Activated CD4-positive, CD25-positive, alpha-beta regulatory T cell treated with anti-CD3 and anti-CD28 coated beads, Interleukin-2, amount 50 U/mL, for 24 hours (primary cell): ENCODE results near the gene APOE.
"Not testable (repeated sequence)": the region's sequence is repeated elsewhere in the genome, so short reads cannot be mapped to it uniquely, and the experiment has no call there.

Experiments
- ATAC-seq, 2 donors: fragments of 150-1000 bp; cut with Tn5 transposase; one replicate each; pipeline ENCODE4 v1.10.0; 2021; ENCODE audit warnings: mild to moderate bottlenecking in 1 of 2, moderate library complexity in 1 of 2

The APOE gene

GRCh38 chr19:44905437-44906160, at the start of gene APOE:
TSS of gene APOE (plus strand) at chr19:44905796. CDS start at chr19:44906625, 829 bp downstream.
- ATAC-seq = peak; percentile 11 to 12

GRCh38 chr19:44856421-44857083, 49.0 kb upstream of the APOE start:
- ATAC-seq = no peak

- ATAC-seq = no peak
Measured at GRCh38 chr19:44857837-44858236, 47.8 kb upstream of the APOE start.

GRCh38 chr19:44861576-44861975, 44.0 kb upstream of the APOE start:
- ATAC-seq = not testable (repeated sequence)

GRCh38 chr19:44863990-44864389, 41.6 kb upstream of the APOE start:
- no peak for ATAC-seq

GRCh38 chr19:44865196-44865767, 40.3 kb upstream of the APOE start:
- ATAC-seq = no peak

- no peak for ATAC-seq
Measured at GRCh38 chr19:44866664-44867063, 38.9 kb upstream of the APOE start.

GRCh38 chr19:44867578-44867977, 38.0 kb upstream of the APOE start:
- no peak for ATAC-seq

- ATAC-seq = no peak
Measured at GRCh38 chr19:44869733-44870470, 35.7 kb upstream of the APOE start.

- ATAC-seq = no peak
Measured at GRCh38 chr19:44871809-44872208, 33.8 kb upstream of the APOE start.

- ATAC-seq = no peak
Measured at GRCh38 chr19:44872661-44873060, 32.9 kb upstream of the APOE start.

GRCh38 chr19:44874317-44874716, 31.3 kb upstream of the APOE start:
- no peak for ATAC-seq

- ATAC-seq = no peak
Measured at GRCh38 chr19:44875666-44876451, 29.7 kb upstream of the APOE start.

- no peak for ATAC-seq
Measured at GRCh38 chr19:44876930-44877535, 28.6 kb upstream of the APOE start.

- no peak for ATAC-seq
Measured at GRCh38 chr19:44878120-44878865, 27.3 kb upstream of the APOE start.

GRCh38 chr19:44879309-44880065, 26.1 kb upstream of the APOE start:
- no peak for ATAC-seq

GRCh38 chr19:44882063-44882462, 23.5 kb upstream of the APOE start:
- no peak for ATAC-seq

GRCh38 chr19:44882619-44883397, 22.8 kb upstream of the APOE start:
- ATAC-seq = not testable (repeated sequence)

- no peak for ATAC-seq
Measured at GRCh38 chr19:44883922-44884321, 21.7 kb upstream of the APOE start.

- ATAC-seq = no peak
Measured at GRCh38 chr19:44884566-44884965, 21.0 kb upstream of the APOE start.
